ENCODE measurements around the gene OCIAD1. TPM values are rescaled to one million over a fixed set of nuclear protein-coding genes. Genes with fewer than 3 reads are reported as not detected.

OCIAD1 gene, protein sequence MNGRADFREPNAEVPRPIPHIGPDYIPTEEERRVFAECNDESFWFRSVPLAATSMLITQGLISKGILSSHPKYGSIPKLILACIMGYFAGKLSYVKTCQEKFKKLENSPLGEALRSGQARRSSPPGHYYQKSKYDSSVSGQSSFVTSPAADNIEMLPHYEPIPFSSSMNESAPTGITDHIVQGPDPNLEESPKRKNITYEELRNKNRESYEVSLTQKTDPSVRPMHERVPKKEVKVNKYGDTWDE
- total RNA-seq (2022; extraction: Qiagen RNA extraction), result 124 to 184 TPM (median 133 TPM) in 5 replicates

DNA sequence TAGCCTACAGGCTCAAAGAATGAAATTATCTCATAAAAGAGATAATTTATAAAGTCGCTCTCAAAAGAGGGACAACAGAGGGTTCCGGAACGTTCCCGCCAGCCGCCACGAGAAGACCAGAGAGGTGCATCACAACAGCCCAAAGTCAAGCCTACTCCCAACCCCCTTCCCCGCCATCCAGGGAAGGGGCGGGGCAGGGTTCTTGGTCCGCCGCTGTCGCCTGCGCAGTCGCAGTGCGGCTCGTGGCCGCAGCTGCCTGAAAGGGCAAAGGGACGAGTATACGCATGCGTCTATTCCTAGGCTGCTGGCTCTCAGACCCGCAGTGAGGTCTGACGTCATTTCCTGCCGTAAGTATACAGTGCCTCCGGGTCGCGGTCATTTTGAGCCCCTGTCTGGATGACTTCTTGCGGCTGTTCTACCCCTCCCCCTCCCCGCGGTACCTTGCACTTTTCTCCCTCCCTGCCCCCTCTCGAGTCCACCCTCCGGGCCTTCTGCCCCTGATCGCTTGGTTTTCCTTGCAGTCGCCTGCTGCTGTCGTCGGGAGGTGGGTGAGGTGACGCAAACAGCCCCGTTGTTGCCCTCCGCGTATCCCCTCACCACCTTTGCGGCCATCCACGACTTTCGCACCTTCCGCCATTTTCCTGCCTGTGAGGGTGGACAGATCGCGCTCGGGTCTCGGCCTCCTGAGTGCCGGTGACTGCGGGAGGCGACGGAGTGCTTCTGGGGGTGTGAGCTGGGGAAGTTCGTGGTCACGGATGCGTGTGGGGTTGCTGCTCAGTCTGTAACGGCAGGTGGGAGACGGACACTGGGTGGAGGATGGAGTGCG is at the start of gene OCIAD1:
Gene OCIAD1 (plus strand): TSS at position 383 of the 826 bp plus-strand sequence. CDS start 1,537 bp downstream, outside the sequence.

GRCh38 chr4:48906206-48907173 is 75.6 kb downstream of the OCIAD1 start, which contains the start of gene OCIAD2:
Gene OCIAD2 (minus strand): TSS chr4:48906774. CDS start chr4:48904549, 2,225 bp downstream.

Other genes starting within 250 kb of the OCIAD1 start
- gene FRYL, start 50.8 kb upstream of the OCIAD1 start, total RNA-seq (2022; extraction: Qiagen RNA extraction), result 8.0 to 12.0 TPM (median 9.0 TPM) in 5 replicates
- 96.0 to 151 TPM (median 106 TPM) in 5 replicates for gene OCIAD2, start 75.7 kb downstream of the OCIAD1 start, total RNA-seq (2022; extraction: Qiagen RNA extraction)
- not detected in 5 replicates for gene CWH43, start 155.2 kb downstream of the OCIAD1 start, total RNA-seq (2022; extraction: Qiagen RNA extraction)